Endodermal cell (in vitro differentiated cells): ENCODE measurements around the gene SMURF2. TPM values are rescaled to one million over a fixed set of nuclear protein-coding genes. Genes with fewer than 3 reads are reported as not detected.

ENCODE experiments used
- DNase-seq: peaks from one replicate; pipeline ENCODE4 v3.0.0-alpha.2; 2017
- H3K27ac ChIP-seq: 2 replicates; pipeline ENCODE4 v1.5.1; 2013; ENCODE audit warnings: mild to moderate bottlenecking, low read depth, low read length, moderate library complexity
- H3K27me3 ChIP-seq: 2 replicates; pipeline ENCODE4 v1.6.1; 2013; ENCODE audit warnings: mild to moderate bottlenecking, low read length, moderate library complexity; ENCODE audit not compliant: insufficient read depth, control insufficient read depth, poor library complexity, severe bottlenecking
- H3K36me3 ChIP-seq: 2 replicates; pipeline ENCODE4 v1.7.0; 2013; ENCODE audit warnings: mild to moderate bottlenecking, low read length, moderate library complexity; ENCODE audit not compliant: control insufficient read depth, insufficient read depth
- H3K4me1 ChIP-seq: one replicate; pipeline ENCODE4 v1.7.0; 2013; ENCODE audit warnings: low read length; ENCODE audit not compliant: control insufficient read depth, insufficient read depth
- H3K4me3 ChIP-seq: 2 replicates; pipeline ENCODE4 v1.5.1; 2013; ENCODE audit warnings: mild to moderate bottlenecking, low read length, moderate library complexity
- H3K9ac ChIP-seq: 2 replicates; pipeline ENCODE4 v1.6.1; 2013; ENCODE audit warnings: mild to moderate bottlenecking, low read length, moderate library complexity; ENCODE audit not compliant: poor library complexity, severe bottlenecking; ENCODE audit errors: extremely low read depth
- H3K9me3 ChIP-seq: 2 replicates; pipeline ENCODE4 v1.6.1; 2013; ENCODE audit warnings: mild to moderate bottlenecking, low read length, moderate library complexity; ENCODE audit not compliant: control insufficient read depth
- H3K27ac Mint-ChIP-seq: 2 replicates; pipeline ENCODE4 v1.8.0; 2020; ENCODE audit warnings: mixed read lengths
- H3K27me3 Mint-ChIP-seq: 2 replicates; pipeline ENCODE4 v1.8.0; 2021; ENCODE audit warnings: mild to moderate bottlenecking, mixed read lengths; ENCODE audit not compliant: insufficient read depth
- H3K36me3 Mint-ChIP-seq: 2 replicates; pipeline ENCODE4 v1.8.0; 2020; ENCODE audit warnings: low read depth, mixed read lengths
- H3K4me1 Mint-ChIP-seq: 2 replicates; pipeline ENCODE4 v1.8.0; 2020; ENCODE audit warnings: mixed read lengths
- H3K4me3 Mint-ChIP-seq: 2 replicates; pipeline ENCODE4 v1.8.0; 2020; ENCODE audit warnings: mild to moderate bottlenecking, moderate library complexity, mixed read lengths
- H3K9me3 Mint-ChIP-seq: 2 replicates; pipeline ENCODE4 v1.8.0; 2020; ENCODE audit warnings: mild to moderate bottlenecking, mixed read lengths
- CTCF ChIP-seq: fragments of 200-600 bp; sonication (generic); conservative IDR thresholded peaks from 2 replicates; pipeline ENCODE4 v1.5.0; 2021; ENCODE audit warnings: antibody characterized with exemption, mild to moderate bottlenecking
- WGBS, 2 experiments: methylation state at CpG; one replicate each; pipeline versions ENCODE4 v1.1.5 to v1.1.7; 2013; ENCODE audit warnings: missing lambda C conversion rate in 2 of 2, mixed read lengths in 1 of 2; ENCODE audit not compliant: insufficient coverage in 1 of 2, insufficient read length in 1 of 2; 5-methylcytosine and 5-hydroxymethylcytosine counted together
- total RNA-seq, 2 donors: library from RNA; stranded (reverse); fragmentation: NEBNext Ultra II Directional in 1 of 2; extraction: Animal tissue kit (Norgen Biotek cat#: 25700) in 1 of 2; gene quantifications; 2 replicates in 1 of 2; 3 replicates in 1 of 2; pipeline ENCODE4 v1.2.1, GENCODE V29; 2021

The SMURF2 gene
- total RNA-seq, 2 donors from 2014 or later: 33.6 to 34.1 TPM

GRCh38 chr17:64686705-64687104, 24.6 kb upstream of the SMURF2 start:
- no peaks in the 10 kb centered on the region for H3K27me3 Mint-ChIP-seq
- no peaks in the 10 kb centered on the region for H3K4me1 Mint-ChIP-seq
- 60 to 96% methylated on average over 1 of the region's 2 CpGs for WGBS, 2 experiments
- Histone ChIP-seq H3K27me3 (no peaks in the 10 kb centered on the region), H3K4me1 (no peaks in the 10 kb centered on the region), H3K4me3 (no peak overlapping the region), H3K36me3 (no peaks in the 10 kb centered on the region), H3K27ac (no peak overlapping the region), H3K9ac (no peak overlapping the region), H3K9me3 (no peaks in the 10 kb centered on the region)
- no peak for DNase-seq
- no peaks in the 10 kb centered on the region for H3K9me3 Mint-ChIP-seq
- no peak overlapping the region for H3K27ac Mint-ChIP-seq
- no peak for TF ChIP-seq CTCF
- no peaks in the 10 kb centered on the region for H3K36me3 Mint-ChIP-seq
- H3K4me3 Mint-ChIP-seq: no peak overlapping the region

GRCh38 chr17:64685705-64686104, 23.6 kb upstream of the SMURF2 start:
- Histone ChIP-seq H3K4me3 (no peak overlapping the region), H3K36me3 (no peaks in the 10 kb centered on the region), H3K27me3 (no peaks in the 10 kb centered on the region), H3K4me1 (no peaks in the 10 kb centered on the region), H3K27ac (no peak overlapping the region), H3K9me3 (no peaks in the 10 kb centered on the region), H3K9ac (no peak overlapping the region)
- no peak for TF ChIP-seq CTCF
- Mint-ChIP-seq H3K4me1 (no peaks in the 10 kb centered on the region), H3K36me3 (no peaks in the 10 kb centered on the region), H3K27ac (no peak overlapping the region), H3K27me3 (no peaks in the 10 kb centered on the region), H3K4me3 (no peak overlapping the region), H3K9me3 (no peaks in the 10 kb centered on the region)
- no peak for DNase-seq
- 92 to 93% methylated on average over 9 of the region's 9 CpGs for WGBS, 2 experiments

GRCh38 chr17:64683796-64684195, 21.7 kb upstream of the SMURF2 start:
- Histone ChIP-seq H3K9me3 (no peaks in the 10 kb centered on the region), H3K9ac (no peak overlapping the region), H3K36me3 (no peaks in the 10 kb centered on the region), H3K4me1 (no peaks in the 10 kb centered on the region), H3K4me3 (no peak overlapping the region), H3K27me3 (no peaks in the 10 kb centered on the region), H3K27ac (no peak overlapping the region)
- no peaks in the 10 kb centered on the region for H3K36me3 Mint-ChIP-seq
- no peaks in the 10 kb centered on the region for H3K9me3 Mint-ChIP-seq
- no peak overlapping the region for H3K4me3 Mint-ChIP-seq
- no peaks in the 10 kb centered on the region for H3K27me3 Mint-ChIP-seq
- no peak for TF ChIP-seq CTCF
- H3K27ac Mint-ChIP-seq: no peak overlapping the region
- no peaks in the 10 kb centered on the region for H3K4me1 Mint-ChIP-seq
- DNase-seq: no peak
- WGBS, 2 experiments: no CpG with 5 or more reads among the region's 2 CpGs
